ENCODE results near the gene TERT.

GRCh38 chr5:1298723-1299510 lies 4.0 kb upstream of the TERT start:
- TF ChIP-seq ZNF132 (tag by site-specific recombination; IDR thresholded peaks at IDR 0.05; ENCODE audit: borderline replicate concordance) (no peak), ZNF530 (tag by site-specific recombination; IDR thresholded peaks at IDR 0.05; ENCODE audit: low read depth) (no peak), ZNF416 (tag by site-specific recombination; IDR thresholded peaks at IDR 0.05) (no peak), HOXA7 (CRISPR knock-in tag; IDR thresholded peaks at IDR 0.05; ENCODE audit: borderline replicate concordance) (no peak), ZNF10 (tag by site-specific recombination; IDR thresholded peaks at IDR 0.05) (no peak)
